NCI-H2029 treated with DMSO at 0.1 percent for 48 hours (cell line): ENCODE measurements around the gene NHSL2.

Source experiments
- DNase-seq: peaks from one replicate; lab custom pipeline; 2025; lab: John Stamatoyannopoulos, UW

NHSL2 gene

DNA sequence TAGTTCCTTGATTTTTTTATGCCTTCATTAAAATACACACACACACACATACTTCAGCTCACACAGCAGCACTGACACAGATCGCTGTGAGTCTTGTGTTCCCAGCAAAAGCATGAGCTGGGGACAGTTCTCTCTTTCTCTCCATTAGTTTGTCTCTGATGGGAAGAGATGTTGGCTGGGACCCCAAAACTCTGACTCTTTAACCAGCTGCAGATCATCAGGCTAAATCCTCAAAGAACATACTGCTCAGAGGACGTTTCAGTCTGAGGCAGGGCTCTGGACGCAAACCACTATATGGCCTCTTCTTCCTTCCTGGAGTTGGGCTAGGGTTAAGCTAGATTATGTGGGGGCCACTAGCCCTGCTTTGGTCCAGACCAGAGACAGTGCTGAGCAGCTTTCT lies 109.6 kb downstream of the NHSL2 start:
- DNase-seq, result no peak

DNA sequence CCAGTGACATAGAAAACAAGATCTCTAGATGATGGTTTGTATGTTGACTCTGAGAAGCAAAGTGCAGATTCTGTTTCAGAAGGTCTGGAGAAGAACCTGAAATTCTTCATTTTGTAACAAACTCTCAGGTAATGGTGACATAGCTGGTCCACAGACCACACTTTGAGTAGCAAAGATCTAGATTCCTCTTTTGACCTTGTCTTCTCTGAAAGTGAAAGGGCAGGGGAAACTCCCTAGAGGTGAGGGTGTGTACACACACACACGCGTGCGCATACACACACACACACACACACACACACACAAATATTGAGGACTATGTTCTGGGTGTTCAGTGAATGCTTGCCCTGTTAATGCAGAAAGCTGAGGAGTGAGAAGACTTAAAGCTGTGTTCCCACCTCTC lies 110.1 kb downstream of the NHSL2 start:
- no peak for DNase-seq

DNA sequence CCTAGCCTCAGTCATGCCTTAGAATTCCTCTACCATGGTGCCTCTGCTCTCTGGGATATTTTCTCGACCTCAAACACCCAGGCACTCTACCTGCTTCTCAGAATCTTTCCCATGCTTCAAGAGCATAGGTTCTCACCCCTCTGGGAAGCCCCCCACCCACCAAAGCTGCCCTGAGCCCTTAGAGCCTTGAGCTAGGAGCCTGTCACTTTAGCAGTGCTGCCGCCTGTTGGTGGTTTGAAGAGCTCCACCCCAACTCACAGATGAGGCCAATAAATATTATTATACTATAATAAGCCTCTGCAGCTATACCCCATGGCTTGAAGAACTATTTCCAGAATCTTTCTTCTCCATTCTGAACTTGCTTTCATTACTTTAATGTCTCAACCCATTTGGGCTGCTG lies 111.3 kb downstream of the NHSL2 start:
- DNase-seq, result no peak

DNA sequence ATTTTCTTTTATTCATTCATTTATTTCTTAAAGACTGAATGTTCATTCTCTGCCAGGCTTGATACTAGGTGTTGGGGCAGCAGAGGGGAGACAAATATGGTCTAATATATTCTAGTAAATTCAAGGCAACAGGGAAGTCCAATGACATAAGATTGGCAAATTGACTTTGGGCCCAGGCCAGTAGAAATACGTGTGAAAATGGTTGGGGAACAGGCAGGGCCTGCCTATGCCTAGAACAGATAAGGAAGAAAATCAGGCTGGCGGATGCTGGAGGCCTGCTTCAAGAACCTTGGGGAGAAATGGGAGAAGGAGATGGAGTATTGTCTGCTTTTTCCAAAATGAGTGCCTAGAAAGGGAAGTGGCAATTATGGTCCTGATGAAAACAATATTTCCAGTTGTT lies 112.4 kb downstream of the NHSL2 start:
- DNase-seq, result no peak

DNA sequence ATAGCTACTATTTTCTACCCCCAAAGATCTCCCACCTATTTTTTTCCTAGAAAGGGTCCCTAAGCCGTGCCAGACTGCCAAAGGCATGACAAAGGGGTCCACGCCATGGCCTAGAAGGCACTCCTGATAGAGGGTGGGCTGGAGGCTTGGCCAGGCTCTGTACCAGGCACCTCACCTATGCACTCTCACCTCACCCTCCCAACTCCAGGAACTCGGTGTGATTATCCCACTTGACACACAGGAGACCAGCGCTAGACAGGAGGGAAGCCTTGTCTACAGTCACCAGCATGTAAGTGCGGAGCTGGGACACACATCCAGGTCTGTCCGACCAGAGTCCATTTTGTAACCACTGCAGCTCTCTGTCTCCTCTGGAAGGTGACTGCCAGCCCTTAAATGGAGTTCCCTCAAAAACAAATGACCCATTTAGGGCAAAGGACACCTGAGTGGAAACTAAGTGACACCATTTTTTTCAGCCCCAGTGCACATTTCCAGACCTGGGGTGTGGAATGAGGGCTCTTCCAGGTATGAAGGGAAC lies 114.7 kb downstream of the NHSL2 start:
- DNase-seq, result no peak

DNA sequence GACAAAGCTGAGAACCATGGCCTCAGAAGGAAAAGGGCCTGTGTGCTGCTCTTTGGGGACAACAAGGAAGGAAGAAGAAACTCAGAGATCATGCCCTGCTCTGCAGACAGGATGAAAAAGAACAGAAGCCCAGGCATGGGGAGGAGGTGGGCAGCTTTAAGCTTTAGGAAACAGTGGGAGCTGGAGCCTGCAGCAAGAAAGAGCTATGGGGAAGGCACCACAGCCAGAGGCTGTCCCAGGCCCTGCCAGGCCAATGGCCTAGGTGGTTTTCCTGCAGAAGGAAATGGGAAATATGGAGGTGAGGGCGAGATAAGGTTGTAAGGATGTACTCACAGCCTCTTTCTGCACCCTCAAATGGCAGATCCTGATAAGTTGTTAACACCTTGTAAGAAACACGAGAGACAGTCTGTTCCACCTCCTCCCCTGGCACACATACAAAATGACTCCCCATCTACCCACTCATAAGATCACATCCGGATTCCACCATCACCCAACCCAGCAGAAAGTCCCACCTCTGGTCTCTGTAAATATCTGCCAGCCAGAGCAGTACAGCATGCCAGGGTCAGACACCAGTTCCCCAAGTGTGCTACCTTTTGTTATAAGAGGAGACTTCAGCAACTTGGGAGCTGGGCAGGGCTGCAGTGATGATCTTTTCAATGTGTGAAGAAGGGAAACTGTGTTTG lies 115.8 kb downstream of the NHSL2 start:
- DNase-seq, result no peak

DNA sequence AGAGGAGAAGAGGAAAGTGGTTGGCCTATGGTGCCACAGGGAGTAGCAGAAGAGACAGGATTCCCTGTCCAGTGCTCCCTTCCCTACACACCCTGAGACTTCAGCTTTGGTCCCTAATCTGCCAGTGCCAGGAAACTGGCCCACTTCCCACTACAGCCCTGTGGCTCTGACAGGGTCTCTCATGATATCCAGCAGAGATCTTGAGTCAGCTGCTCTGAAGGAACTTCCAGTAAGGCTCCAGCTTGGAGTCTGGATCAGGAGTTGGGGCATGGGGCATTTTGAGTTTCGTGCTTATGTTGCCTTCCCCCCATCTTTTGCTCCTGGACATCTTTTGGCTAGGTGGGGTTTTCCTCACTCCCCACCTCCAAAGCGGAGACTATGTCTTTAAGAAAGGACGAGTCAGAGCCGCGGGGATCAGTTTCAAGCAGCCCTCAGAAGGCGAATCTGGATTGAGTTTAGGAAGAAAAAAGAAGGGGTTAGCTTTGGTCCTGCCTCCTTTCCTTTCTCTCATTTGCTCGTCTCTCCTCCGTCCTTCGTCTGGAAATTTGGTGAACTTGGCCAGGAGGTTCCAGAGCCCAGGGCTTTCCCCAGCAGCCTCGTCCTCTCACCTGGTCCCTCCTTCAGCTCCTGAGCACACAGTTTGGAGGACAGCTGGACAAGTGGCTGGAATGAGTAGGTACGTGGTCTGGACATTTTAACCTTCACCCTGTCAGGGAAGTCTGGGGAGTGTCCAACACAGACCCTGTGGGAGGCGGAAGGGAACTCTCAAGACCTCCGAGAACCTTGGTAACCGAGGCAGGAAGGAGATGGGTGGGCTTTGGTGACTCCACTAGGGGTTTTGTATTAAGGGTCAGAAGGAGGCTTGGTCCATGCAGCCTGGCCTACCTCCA lies 116.6 kb downstream of the NHSL2 start:
- DNase-seq, result no peak

DNA sequence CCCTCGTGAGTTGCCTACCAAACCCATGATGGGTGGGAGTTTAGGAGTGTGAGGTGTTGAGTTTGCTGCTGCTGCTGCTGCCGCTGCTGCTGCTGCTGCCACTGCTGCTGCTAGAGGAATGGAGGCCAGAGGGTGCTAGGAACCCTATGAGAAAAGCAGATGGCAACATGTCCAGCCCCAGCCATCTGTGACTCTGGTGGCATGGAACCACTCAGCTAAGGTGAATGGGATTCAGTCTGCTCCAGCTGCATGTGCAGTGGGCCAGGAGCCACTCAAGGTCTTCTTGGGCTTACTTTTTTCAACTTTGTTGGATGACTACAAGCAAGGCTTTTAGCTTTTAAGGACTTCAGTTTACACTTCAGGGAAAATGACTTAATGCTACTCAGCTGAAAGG lies 117.3 kb downstream of the NHSL2 start:
- no peak for DNase-seq

DNA sequence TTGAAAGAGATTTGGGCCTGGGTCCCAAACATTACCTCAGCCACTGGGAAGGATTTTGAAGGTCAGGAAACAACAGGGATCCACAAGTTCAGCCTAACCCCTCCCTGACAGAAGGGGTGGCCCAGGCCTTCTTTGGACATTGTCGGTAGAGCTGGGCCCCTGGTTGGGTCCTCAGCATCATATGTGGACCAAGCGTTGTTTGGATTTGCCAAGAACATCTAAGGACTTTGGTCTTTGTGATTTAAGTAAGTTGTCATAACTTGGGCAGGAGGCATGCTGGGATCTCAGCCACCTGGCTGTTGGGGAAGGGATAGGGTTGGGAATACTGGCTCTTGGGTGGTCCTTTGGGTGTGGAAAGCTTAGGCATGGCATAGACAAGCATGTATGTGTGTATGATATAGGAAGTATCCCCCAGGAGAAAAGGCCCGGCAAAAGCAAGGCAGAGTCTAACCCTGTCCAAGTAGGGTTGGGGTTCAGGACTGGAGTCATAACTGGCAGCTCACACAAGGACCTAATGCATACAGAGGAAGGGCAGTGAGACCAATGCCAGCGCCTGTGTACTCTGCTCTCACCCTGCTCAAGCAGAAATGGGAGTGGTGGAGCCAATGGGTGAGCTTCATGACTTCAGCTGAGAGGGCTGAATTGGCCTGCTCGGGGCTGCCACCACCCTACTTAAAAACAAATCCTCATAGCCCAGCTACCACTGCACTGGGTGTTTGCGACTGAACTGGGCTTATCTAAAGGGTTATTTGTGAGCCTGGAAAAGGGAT lies 118.2 kb downstream of the NHSL2 start:
- DNase-seq, result no peak

DNA sequence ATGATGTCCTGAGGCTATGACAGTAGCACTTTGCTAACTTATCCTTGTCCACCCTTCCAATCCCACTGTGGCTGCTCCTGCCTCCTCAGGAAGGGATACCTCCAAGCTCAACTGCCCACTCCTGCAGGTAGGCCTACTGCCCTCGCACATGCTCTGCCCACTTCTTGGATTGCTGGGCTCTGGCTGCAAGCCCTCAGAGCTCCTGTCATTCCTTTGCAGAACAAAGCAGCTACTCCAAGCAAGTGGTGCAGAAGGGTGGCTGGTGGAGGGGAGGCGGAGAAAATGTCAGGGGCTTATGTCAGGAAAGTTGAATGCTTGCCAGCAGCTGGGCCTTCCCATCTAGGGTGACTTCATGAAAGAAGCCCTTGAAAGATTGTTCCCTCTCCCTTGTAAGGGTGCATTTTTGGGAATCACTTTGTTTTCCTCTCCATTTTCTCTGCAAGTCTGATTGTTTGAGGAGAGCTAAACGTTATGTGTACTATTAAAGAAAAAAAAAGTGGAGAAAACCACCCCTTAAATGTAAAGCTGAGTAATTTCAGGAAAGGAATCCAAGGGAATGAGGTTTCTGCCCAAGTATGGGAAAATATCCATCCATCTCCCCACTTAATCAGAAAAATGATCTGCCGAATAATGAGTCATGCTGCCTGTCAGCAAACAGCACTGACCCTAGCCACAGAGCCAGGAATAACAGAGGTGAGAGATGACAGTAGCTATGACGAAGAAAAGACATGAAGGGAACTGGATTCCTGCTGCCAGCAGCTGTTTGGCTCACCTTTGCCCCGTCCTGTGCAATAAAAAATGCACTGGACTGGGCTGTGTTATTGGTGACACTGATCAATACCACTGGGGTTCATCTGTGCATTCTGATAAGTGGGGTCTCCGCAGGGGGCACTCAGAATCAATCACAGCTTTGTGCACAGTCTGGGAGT lies 119.1 kb downstream of the NHSL2 start:
- no peak for DNase-seq

DNA sequence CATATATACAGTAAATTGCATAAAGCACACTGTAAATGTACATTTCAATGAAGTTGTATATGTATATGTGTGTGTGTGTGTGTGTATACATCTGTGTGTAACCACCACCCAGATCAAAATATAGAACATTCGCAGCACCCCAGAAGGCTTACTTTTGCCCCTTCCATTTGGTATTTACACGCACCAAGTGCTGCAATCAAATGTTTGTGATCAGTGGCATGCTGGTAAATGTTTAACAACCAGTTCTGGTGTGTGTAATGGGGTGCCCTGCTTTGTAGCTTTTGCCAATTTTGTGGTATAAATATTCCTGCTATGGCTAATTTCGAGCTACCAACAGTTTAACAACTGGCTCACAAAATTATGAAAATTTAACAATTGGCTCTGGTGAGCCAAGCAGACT lies 119.8 kb downstream of the NHSL2 start:
- DNase-seq, result no peak

DNA sequence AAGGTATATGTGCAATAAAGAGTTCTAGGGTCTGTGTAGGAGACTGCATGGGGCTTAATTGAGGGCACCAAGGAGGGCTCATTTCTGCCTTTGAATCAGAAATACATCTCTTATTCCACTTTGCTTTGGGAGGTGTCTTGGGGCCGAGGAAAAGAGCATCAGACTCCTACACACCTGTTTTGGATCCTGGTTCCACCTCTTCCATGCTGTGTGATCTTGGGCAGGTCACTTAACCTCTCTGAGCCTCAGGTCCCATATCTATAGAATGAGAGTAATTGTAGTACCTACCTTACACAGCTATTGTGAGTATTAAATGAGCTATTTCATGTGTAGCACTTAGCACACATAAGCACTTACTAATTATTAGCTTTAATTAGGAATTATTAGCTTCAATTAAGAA lies 120.5 kb downstream of the NHSL2 start:
- DNase-seq, result no peak

DNA sequence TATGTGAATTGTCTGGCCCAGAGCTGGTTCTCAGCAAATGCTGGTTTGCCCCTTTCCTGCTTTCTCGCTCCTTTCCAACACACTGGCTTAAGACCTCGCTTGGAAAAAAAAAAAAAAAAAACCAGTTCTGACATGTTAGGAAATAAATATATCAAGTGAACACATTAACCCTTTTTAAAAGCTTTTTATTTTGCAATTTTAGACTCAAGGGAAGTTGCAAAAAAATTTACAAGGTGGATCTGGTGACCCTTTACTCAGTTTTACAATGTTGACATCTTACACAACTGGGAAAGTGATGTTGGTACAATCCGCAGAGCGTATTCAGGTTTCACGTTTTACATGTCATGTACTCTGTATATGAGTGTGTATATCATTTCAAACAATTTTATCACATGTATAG lies 121.0 kb downstream of the NHSL2 start:
- DNase-seq, result no peak

DNA sequence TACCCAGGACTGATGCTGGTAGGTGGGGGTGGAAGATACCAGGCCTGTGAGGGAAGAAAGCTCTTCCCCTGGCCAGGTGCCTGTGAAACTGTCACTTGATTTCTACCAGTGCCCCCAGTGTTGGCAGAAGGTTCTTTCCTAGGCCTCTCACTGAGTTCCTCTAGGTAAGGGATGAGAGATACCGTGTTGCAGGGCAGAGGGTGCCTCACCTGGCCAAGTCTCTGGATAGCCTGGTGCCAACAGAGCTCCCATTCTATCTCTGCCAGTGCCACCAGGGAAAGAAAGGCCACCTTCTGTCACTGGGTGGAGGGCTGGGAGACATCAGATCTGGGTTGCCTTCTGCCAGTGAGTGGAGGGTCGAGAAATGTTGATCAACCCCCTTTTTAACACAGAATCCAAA lies 127.0 kb downstream of the NHSL2 start:
- no peak for DNase-seq

DNA sequence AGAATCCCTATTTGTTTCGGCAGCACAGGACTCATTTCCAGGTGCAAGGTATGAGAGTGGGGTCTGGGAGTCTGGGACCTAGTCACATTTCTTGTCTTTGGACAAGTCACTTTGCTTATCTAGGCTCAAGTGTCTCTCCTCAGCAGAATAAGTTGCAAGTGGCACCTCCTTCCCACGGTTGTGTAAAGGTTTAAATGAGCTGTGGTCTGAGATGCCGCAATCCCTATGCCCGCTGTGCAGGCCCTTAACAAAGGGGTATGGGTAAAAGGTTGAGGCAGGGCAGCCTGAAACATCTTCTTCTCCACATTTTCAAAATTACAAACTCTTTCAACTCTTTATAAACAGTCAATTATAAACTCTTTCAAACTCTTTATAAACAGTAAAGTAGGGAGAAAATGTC lies 127.4 kb downstream of the NHSL2 start:
- no peak for DNase-seq

DNA sequence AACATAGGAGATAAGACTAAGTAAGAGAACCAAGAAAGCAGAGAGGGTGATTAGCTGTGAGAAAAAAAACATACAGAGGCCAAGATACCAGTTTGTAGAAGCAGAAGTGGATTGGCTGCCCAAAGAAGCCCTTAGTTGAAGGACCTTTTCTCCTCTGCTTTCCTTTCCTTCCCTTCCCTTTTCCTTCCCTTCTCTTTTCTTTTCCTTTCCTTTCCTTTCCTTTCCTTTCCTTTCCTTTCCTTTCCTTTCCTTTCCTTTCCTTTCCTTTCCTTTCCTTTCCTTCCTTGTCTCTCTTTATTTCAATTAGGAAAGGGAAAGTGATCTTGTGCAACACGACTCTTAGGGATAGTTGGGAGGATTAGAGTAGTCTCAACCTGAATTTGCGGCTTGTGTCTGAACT lies 128.2 kb downstream of the NHSL2 start:
- no peak for DNase-seq

DNA sequence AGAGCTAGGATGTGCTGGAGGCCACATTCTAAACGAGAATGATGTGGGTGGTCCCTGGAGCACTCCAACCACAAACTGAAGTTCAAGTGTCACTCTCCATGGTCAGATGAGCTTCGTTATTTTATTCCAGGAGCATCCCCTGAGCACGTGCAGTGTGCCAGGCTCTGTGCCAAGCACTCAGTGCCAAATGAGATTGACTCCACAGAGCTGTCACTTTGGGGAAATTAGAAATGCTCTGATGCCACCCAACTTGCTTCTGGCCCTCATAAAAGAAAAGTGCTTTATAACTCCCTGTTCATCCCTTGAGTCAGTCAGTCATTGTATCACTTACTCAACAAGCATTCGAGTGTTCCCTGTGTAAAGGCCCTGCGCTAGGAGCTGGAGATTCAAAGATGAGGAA lies 129.9 kb downstream of the NHSL2 start:
- no peak for DNase-seq

DNA sequence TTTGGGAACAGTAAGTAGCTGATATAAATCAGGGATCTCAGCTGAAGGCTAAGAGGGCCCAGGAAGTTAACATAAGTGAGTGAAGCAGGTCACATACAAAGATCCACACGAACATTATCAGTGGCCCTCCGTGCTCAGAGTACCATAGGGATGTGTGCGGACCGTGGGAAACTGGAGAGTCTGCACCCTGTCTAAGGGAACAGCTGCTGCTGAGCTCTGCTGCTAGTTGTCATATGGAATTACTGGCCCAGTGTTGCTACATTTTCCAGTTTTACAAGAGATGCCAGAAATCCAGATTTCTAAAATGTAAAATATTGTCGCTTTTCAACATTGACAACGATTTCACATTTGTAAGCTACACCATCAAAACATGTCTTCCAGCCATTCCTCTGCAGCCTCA lies 130.5 kb downstream of the NHSL2 start:
- DNase-seq, result no peak

DNA sequence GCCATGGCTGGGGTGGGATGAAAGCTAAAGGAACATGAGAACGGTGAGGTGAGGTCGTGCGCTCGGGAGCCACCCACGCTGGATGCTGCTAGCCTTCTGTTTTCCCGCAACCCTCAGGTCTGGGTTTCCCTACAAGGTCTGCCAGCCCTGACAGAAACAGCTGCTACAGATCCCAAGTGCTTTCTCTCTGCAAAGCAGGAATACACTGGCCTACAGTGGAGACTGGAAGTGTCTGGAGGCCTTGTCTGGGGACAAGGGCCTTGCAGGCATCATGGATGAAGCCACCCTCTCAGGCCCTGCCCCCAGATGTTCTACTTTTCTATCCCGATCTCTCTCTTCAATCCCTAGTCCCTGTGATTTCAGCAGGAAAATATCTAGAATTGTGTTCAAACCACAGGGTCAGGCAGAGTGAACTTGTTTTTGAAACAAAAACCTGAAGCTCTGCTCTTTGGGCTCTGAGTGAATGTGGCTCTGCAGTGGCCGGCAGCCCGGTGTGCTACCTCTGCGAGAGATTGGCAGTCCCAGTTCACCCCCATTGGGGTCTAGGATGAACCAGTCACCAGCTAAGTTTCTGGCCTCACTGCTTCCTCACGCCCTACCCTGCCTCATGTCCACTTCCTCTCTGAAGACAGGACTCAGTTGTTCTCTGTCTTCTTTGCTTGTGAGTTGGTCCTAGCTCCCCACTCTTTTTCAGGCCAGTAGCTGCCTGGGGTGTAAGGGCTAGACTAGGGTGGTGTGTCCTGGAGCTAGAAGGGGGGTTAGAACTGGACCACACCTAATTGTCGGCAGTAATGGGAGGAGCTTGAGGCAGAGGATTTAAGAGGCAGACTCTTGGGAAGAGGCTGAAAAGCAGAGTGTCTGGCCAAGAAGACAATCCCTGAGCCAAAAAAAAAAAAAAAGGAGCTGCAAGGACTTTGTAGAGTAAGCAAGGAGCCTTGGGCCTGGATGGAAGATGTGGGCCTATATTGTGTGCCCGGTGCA lies 131.5 kb downstream of the NHSL2 start:
- no peak for DNase-seq

DNA sequence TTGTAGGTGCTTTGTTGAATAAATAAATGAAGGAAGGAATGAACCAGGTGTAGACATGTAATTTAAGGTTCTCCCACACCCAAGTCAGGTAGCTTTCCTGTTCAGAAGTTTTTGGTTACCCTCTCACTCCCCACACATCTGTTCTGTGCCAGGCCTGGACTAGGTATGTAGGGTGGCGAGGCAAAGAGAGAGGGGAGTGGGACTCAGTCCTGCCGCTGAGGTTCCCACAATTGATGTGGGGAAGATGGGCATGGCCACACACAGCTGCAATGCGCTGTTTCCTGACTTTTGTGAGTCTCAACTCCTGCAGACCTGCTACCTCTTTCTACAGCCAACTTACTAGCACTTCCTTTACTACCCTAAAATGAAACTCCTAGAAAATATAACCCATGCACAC lies 132.2 kb downstream of the NHSL2 start:
- DNase-seq, result no peak
